GM19463 (cell line): ENCODE measurements around the gene SFI1.

Source experiments
- ATAC-seq: cut with Tn5 transposase; IDR thresholded peaks from one replicate; pipeline ENCODE4 v1.9.1; 2021; ENCODE audit warnings: mild to moderate bottlenecking, moderate library complexity; ENCODE audit not compliant: unreplicated experiment

The SFI1 gene

GRCh38 chr22:31614781-31615490 is 118.6 kb downstream of the SFI1 start:
- ATAC-seq, result no peak

- ATAC-seq, result no peak
These were observed 119.1 kb downstream of the SFI1 start for GRCh38 chr22:31615491-31615860.

- ATAC-seq, result peak; percentile 10
These were observed 119.6 kb downstream of the SFI1 start for GRCh38 chr22:31615940-31616314.

- peak; percentile 88 for ATAC-seq
These were observed 120.1 kb downstream of the SFI1 start for GRCh38 chr22:31616315-31616980.

- ATAC-seq, result no peak
These were observed 121.7 kb downstream of the SFI1 start for GRCh38 chr22:31618057-31618456.

GRCh38 chr22:31618471-31619176 is 122.3 kb downstream of the SFI1 start:
- ATAC-seq, result no peak

- ATAC-seq, result no peak
These were observed 123.4 kb downstream of the SFI1 start for GRCh38 chr22:31619611-31620300.

- no peak for ATAC-seq
These were observed 124.6 kb downstream of the SFI1 start for GRCh38 chr22:31620756-31621480.

- ATAC-seq, result no peak
These were observed 125.3 kb downstream of the SFI1 start for GRCh38 chr22:31621507-31622124.

- no peak for ATAC-seq
These were observed 126.6 kb downstream of the SFI1 start for GRCh38 chr22:31622980-31623379.

GRCh38 chr22:31623592-31624304 is 127.4 kb downstream of the SFI1 start:
- ATAC-seq, result no peak

- ATAC-seq, result no peak
These were observed 128.9 kb downstream of the SFI1 start for GRCh38 chr22:31625257-31625640.

GRCh38 chr22:31625661-31626426 is 129.5 kb downstream of the SFI1 start:
- ATAC-seq, result no peak

- ATAC-seq, result no peak
These were observed 130.3 kb downstream of the SFI1 start for GRCh38 chr22:31626427-31627150.

- ATAC-seq, result no peak
These were observed 130.9 kb downstream of the SFI1 start for GRCh38 chr22:31627223-31627731.

GRCh38 chr22:31628362-31628761 is 132.0 kb downstream of the SFI1 start:
- no peak for ATAC-seq

- ATAC-seq, result no peak
These were observed 132.8 kb downstream of the SFI1 start for GRCh38 chr22:31628969-31629708.
